ENCODE results near the gene OCLN.
"Not testable (repeated sequence)": the region's sequence is repeated elsewhere in the genome, so short reads cannot be mapped to it uniquely, and the experiment has no call there.

The OCLN gene

DNA sequence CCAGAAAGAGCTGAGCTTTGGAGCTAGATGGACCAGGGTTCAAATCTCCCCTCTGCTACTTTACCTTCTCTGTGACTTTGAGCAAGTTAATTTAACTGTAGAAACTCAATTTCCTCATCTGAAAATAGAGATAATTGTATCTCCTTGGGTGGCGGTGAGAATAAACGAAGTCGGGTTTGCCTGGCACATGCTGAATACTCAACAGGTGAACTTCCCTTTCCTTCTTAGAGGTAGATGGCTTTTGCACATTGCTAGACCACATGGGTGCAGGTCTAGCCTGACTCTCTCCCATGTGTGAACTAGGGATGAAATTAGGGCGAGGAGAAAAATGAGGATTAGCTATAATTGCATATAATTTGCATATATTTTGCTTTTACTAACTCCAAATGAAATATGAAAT lies 36.0 kb downstream of the OCLN start:
- no peak for DNase-seq (ENCODE audit: low read depth)

DNA sequence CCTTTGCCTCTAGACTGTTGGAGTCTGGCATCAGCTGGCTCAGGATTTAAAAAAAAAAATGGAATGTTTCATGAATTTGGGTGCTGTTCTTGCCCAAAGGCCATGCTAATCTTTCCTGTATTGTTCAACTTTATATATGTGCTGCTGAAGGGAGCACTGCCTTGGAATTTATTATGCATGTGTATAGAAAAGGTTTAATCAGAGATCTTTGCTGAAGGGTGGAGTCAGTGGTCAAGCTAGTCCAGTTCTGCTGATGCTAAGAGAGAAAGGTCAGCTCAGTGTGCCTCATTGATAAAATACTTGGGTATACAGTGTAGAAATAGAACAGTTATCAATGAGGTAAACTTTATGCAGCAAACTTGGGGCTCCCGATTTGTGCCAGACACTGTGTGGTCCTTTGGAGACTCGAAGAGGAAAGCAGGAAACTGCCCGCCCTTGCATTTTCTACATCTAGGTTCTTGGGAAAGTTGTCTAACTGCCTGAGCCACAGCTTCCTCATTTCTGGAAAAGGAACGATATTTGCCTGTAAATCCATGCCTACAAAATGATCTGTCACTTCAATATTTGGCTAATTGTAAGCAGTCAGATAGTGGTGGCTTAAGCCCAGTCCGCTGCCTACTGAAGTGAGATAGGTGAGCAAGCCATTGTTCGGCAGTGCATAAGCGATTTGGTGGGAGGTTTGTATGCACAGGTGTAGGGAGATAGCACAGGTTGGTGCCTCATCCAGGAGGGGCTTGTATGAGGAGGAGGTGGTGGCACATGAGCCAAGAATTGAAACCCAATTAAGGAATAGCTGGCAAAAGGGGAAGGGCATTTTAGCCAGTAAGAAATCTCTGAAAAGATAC lies 38.2 kb downstream of the OCLN start:
- no peak for DNase-seq (ENCODE audit: low read depth)

GRCh38 chr5:69531406-69531801 lies 38.8 kb downstream of the OCLN start:
- no peak for DNase-seq (ENCODE audit: low read depth)

- DNase-seq (ENCODE audit: low read depth), result not testable (repeated sequence)
Observed at GRCh38 chr5:69537911-69538310, 45.3 kb downstream of the OCLN start.

DNA sequence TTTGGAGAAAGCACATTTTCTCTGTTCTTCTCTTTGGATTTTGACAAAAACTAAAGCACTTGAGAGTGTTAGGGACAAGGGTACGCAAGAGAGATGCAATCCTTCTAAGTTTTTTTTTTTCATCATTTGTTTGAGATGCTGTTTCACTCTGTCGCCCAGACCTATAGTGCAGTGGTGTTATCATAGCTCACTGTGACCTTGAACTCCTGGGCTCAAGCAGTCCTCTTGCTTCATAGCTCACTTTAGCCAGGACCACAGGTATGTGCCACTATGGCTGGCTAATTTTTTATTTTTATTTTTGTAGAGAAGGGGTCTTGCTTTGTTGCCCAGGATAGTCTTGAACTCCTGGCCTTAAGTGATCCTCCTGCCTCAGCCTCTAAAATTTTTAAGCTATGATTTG lies 46.1 kb downstream of the OCLN start:
- not testable (repeated sequence) for DNase-seq (ENCODE audit: low read depth)

GRCh38 chr5:69541347-69541746 lies 48.8 kb downstream of the OCLN start:
- not testable (repeated sequence) for DNase-seq (ENCODE audit: low read depth)

DNA sequence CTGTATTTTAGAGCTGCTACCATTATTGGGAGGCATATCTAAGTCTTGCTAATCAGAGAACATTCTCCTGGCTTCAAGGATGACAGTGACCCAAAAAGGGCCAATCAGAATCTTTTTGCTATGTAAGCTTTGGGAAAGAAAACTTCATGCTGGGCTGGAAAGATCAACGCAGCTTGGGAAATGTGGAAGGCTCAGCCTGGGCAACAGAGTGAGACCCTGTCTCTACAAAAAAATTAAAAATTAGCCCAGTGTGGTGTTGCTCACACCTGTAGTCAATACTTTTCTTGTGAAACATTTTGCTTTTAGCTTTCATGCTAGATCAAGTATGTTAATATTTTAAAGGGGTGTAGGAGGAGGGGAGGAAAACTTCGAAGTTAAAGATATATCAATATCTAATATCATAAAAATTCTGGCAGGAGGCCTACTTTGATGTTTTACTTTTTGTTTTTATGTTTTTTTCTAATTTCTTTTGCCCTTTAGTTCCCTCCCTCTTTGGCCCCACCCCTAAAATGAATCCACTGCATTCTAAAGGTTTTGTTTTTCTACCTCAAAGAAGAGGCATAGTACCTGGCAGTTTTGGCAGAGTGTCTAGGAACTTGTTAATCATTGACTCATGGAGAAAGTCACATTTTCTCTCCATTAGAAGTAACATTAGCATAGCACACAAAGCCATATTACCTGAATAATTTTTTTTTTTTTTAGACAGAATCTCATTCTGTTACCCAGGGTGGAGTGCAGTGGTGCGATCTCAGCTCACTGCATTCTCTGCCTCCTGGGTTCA lies 50.4 kb downstream of the OCLN start:
- not testable (repeated sequence) for DNase-seq (ENCODE audit: low read depth)

- DNase-seq (ENCODE audit: low read depth), result not testable (repeated sequence)
Observed at GRCh38 chr5:69544602-69545001, 52.0 kb downstream of the OCLN start.

DNA sequence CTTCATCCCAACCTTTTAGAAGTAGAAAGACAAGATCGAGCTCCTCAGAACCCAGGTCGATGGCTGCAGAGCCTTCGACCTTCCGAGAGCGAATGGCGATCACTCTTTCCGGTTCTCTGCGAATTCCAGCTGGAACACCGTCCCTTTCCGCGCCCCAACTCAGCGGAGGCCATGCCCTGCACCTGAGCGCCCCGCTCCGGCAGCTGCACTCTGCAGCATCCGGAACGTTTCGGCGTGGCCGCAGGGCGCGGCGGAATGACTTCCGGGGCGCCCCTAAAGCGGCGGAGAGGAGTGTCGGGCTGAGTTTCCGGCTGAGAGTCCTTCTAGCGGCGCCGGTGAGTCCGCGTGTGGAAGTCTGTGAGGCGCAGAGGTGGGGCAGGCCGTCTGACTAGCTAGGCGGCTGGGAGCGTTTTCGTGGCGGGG lies 67.3 kb downstream of the OCLN start, which contains the start of gene GTF2H2C:
Gene GTF2H2C, plus strand, starts transcription at position 284 of the 423 bp plus-strand sequence. CDS start 4,942 bp downstream, outside the sequence.
- DNase-seq (ENCODE audit: low read depth), result peak; percentile 65

GRCh38 chr5:69560587-69561431 lies 68.2 kb downstream of the OCLN start:
- not testable (repeated sequence) for DNase-seq (ENCODE audit: low read depth)

DNA sequence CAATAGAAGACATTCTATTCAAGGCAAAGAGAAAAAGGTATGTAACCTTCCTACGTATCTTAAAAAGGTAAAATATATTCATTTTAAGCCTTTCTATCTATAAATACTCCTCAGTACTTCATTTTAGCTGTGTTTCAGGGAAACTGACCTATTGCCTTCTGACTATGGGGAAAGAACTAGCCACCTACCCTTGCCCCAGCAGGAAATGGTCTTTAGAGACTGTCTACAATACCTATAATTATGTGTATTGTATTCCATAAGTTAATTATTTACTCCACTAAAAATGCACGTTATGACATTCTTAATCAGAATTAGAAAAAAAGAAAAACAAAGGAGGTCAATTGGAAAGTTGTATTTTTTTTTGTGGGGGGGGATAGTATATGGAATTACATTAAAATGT lies 73.6 kb downstream of the OCLN start:
- not testable (repeated sequence) for DNase-seq (ENCODE audit: low read depth)

DNA sequence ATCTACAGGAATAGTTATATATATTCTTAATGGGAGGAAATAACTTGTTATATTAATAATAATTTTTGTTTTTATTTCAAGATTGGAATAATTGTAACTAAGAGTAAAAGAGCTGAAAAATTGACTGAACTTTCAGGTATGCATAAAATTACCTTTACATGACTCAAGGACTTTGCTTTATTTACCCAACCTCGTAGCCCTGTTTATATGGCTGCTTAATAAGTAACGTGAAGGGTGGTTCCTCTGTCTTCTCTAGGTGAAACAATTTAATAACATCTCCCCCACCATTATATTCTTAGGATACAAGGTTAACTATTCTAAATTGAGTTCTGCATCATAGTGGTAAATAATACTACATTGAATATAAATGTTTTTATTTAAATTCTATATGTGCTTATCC lies 75.5 kb downstream of the OCLN start:
- not testable (repeated sequence) for DNase-seq (ENCODE audit: low read depth)

DNA sequence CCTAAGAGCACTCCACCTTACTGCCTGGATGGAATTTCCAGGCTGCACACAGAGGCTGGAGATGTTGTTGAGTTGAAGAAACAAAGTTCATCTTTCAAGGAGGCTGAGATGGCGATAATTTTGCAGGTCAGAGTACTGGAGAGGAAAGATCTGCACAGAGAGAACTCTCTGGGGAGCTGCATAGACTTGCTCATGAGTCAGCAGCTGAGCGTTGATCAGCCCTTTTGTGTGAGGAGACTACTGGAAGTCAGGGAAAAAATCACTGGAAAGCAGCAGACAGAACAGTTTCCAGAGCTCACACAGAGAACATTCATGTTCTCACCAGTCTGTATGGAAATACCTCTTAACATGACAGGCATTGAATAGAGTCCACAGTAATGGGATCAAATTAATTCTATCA lies 90.8 kb downstream of the OCLN start:
- DNase-seq (ENCODE audit: low read depth), result not testable (repeated sequence)

DNA sequence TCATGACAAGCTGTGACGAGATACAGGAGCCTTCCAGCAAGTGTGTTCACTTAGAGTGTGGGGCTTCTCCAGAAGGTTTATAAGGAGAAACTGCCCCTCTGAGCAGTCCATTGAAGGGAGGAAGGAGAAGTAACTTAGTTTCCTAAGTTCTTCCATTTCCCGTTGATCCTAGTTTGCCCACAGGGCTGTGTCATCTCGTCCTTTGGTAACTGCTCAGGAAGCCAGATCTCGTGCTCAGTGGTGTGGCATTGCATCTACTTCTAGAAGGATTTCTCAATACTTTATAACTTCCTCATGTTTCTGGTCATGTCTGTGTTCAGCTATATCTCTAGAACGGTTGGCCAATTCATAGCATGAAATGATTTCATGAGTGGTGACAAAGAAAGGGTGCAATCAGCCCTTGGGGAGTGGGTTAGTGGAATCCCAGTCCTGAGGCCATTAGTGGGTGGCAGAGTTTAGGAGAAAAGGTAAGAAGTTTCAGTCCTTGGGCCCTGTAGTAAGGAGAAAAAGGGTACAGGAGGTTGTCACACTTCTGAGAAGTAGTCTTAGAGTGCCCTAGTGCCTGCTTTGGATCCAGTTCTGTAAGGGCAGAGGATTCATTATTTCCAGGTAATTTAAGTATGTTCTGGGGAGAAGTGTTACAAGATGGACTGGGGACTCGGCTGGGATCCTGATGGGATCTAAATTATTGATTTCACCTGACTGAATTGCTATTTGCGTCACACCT lies 103.7 kb downstream of the OCLN start:
- DNase-seq (ENCODE audit: low read depth), result not testable (repeated sequence)

DNA sequence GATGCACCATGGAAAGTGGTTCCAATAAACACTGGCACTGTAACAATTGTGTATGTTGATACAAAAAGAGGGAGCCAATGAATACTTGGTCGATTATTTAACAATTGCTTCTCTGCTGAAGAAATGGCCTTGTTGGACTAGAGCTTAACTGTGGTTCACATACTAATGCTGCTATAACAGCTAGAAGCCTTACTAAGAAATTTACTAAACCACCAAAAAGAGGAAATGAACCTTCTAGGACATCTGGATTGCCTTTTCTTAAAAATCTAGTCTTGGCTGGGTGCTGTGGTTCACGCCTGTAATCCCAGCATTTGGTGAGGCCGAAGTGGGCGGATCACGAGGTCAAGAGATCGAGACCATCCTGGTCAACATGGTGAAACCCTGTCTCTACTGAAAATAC lies 109.4 kb downstream of the OCLN start:
- not testable (repeated sequence) for DNase-seq (ENCODE audit: low read depth)

GRCh38 chr5:69606839-69607238 lies 114.2 kb downstream of the OCLN start:
- DNase-seq (ENCODE audit: low read depth), result not testable (repeated sequence)

Data from activated T-cell treated with anti-CD3 and anti-CD28 coated beads for 48 hours (primary cell).